Lung (tissue), 12 donors: ENCODE data around the gene ERGIC1. TPM values are rescaled to one million over a fixed set of nuclear protein-coding genes. Genes with fewer than 3 reads are reported as not detected.

Experiments
- ATAC-seq: fragments of 200-7000 bp; cut with Tn5 transposase; one replicate; pipeline ENCODE4 v1.9.1; 2020; ENCODE audit warnings: moderate number of reproducible peaks; ENCODE audit not compliant: insufficient read depth, low FRiP score
- DNase-seq, 3 donors: peaks; one replicate each; pipeline ENCODE4 v3.0.0-alpha.2; 2013 to 2017
- H3K27ac ChIP-seq, 2 donors: one replicate each; pipeline ENCODE4 v1.5.1; 2013; ENCODE audit warnings: mild to moderate bottlenecking in 2 of 2, moderate library complexity in 2 of 2, control low read depth in 1 of 2, inconsistent platforms in 1 of 2, low read depth in 1 of 2, low read length in 1 of 2
- H3K27me3 ChIP-seq, 3 donors: one replicate each; pipeline ENCODE4 v1.5.1; 2013; ENCODE audit warnings: low read length in 2 of 3; ENCODE audit not compliant: control insufficient read depth in 3 of 3, insufficient read depth in 3 of 3
- H3K36me3 ChIP-seq, 4 donors: one replicate each; pipeline ENCODE4 v1.5.1; 2013; ENCODE audit warnings: low read length in 4 of 4, mild to moderate bottlenecking in 1 of 4, moderate library complexity in 1 of 4; ENCODE audit not compliant: control insufficient read depth in 4 of 4, insufficient read depth in 4 of 4
- H3K4me1 ChIP-seq, 5 donors: one replicate each; pipeline ENCODE4 v1.5.1; 2013; ENCODE audit warnings: low read length in 5 of 5, mild to moderate bottlenecking in 2 of 5, moderate library complexity in 1 of 5; ENCODE audit not compliant: control insufficient read depth in 5 of 5, insufficient read depth in 5 of 5
- H3K4me3 ChIP-seq: one replicate; pipeline ENCODE4 v1.5.1; 2013; ENCODE audit warnings: mild to moderate bottlenecking, control low read depth, moderate library complexity
- H3K9ac ChIP-seq, 2 donors: one replicate each; pipeline ENCODE4 v1.5.1; 2013; ENCODE audit warnings: low read length in 2 of 2, control low read depth in 1 of 2; ENCODE audit not compliant: insufficient read depth in 1 of 2
- H3K9me3 ChIP-seq, 4 donors: one replicate each; pipeline ENCODE4 v1.5.1; 2013; ENCODE audit warnings: low read length in 3 of 4, mild to moderate bottlenecking in 1 of 4, moderate library complexity in 1 of 4; ENCODE audit not compliant: control insufficient read depth in 4 of 4, insufficient read depth in 3 of 4
- CTCF ChIP-seq: IDR thresholded peaks from 2 replicates; pipeline ENCODE4 v1.5.1; 2012; ENCODE audit warnings: mild to moderate bottlenecking; ENCODE audit errors: control extremely low read depth, extremely low read depth
- whole genome bisulfite sequencing, 2 donors: extraction: QIAGEN DNeasy Blood & Tissue Kit; methylation state at CpG; one replicate each; pipeline ENCODE4 v1.1.7; 2013; 5-methylcytosine and 5-hydroxymethylcytosine counted together
- polyA plus RNA-seq, 2 donors: library from polyadenylated mRNA; stranded (reverse); fragments of 200-250 nt; gene quantifications; one replicate each; pipeline ENCODE4 v1.2.1, GENCODE V29; 2013
- total RNA-seq, 2 donors: library from RNA; depleted of rRNA in 1 of 2; stranded (reverse); fragments of >200 nt in 1 of 2; gene quantifications; one replicate each; pipeline ENCODE4 v1.2.1, GENCODE V29; 2014 to 2021
- donor health status: control.
- donor health status: control.
- donor health status: Bipolar disorder and iron deficiency.
- donor health status: healthy.
- donor health status: DM: yes; HTN: yes; CAD: no.

ERGIC1 gene
- total and polyA plus RNA-seq, 4 donors = 62.2 to 215 (median 163) TPM

DNA sequence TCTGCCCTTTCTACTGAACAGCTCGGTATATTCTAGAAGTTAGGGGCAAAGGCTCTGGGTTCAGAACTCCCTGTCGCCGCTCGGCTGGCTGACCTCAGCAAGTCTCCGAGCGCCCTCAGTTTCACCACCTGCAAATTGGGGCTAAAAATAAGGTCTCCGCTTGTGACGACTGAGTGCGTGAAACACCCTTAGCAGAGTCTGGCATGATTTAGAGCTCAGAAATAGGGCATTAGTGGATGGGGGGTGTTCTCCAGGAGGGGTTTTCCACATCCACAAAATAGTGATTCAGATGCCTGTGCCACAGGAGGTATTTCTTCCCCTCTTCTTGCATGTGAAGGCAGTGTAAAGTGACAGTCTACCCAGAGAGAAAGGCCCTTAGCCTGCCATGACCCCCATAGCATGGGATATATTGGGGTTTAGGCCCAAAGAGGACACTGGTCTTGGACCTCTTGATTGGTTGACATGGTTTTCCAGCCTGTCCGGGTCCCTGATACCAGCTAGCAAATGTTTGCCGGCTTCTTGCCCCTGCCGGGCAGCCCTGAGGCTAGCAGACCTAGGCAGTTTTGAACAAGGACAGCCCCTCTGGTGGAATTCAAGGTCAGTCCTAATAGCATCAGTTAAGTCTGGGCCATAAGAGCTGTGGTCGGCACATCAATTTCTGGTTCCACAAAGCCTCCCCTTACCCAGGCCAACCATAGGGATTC is 1.4 kb downstream of the ERGIC1 start:
- Histone ChIP-seq H3K27me3 (no peaks in the 10 kb centered on the region), H3K9me3 (no peaks in the 10 kb centered on the region), H3K4me1 (peaks cover 0 to 26% (median 21%) of the 10 kb centered on the region in 5 donors), H3K4me3 (peak overlapping the region; percentile 90), H3K36me3 (peaks cover 0 to 5% (median 2%) of the 10 kb centered on the region in 4 donors), H3K9ac (peak overlapping the region in 1 of 2 donors; percentile 65), H3K27ac (peak overlapping the region; percentile 84 to 95)
- DNase-seq (no peak), ATAC-seq (no peak)
- TF ChIP-seq CTCF = no peak
- WGBS, 2 donors = 56 to 69% methylated on average over 13 of the region's 13 CpGs

DNA sequence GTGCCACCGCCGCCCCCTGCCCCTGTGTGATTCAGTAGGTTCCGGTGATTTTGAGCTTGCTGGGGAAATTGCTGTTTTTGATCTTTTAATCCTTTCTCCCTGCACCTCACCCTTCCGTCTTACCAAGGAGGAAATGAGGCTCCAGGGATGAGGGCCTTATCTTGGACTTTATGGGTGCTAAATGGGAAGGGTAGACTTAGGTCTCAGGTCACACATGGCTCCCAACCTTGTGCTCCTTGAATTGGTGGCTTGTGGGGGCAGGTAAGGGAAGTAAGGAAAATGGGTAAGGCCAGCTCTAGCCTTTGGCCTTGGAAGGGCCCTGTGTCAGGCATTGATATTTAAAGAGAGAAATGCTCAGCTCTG is 1.9 kb downstream of the ERGIC1 start:
- H3K9me3 ChIP-seq = no peaks in the 10 kb centered on the region
- no peak for TF ChIP-seq CTCF
- peak overlapping the region in 1 of 2 donors; percentile 95 for H3K27ac ChIP-seq
- H3K4me3 ChIP-seq = no peak overlapping the region
- peaks cover 0 to 28% (median 21%) of the 10 kb centered on the region in 5 donors for H3K4me1 ChIP-seq
- no peaks in the 10 kb centered on the region for H3K27me3 ChIP-seq
- H3K36me3 ChIP-seq = peaks cover 0 to 5% (median 2%) of the 10 kb centered on the region in 4 donors
- ATAC-seq (no peak), DNase-seq (no peak)
- 74 to 86% methylated on average over 4 of the region's 4 CpGs for WGBS, 2 donors
- H3K9ac ChIP-seq = no peak overlapping the region

- H3K4me3 ChIP-seq = no peak overlapping the region
- no peaks in the 10 kb centered on the region for H3K27me3 ChIP-seq
- no peak overlapping the region for H3K9ac ChIP-seq
- peaks cover 0 to 5% (median 2%) of the 10 kb centered on the region in 4 donors for H3K36me3 ChIP-seq
- H3K9me3 ChIP-seq = no peaks in the 10 kb centered on the region
- H3K27ac ChIP-seq = peak overlapping the region in 1 of 2 donors; percentile 95
- no peak for TF ChIP-seq CTCF
- DNase-seq (peak; percentile 61 to 85 (median 69)), ATAC-seq (peak; percentile 13)
- peaks cover 3 to 30% (median 21%) of the 10 kb centered on the region in 5 donors for H3K4me1 ChIP-seq
- WGBS, 2 donors = 7 to 20% methylated on average over 7 of the region's 7 CpGs
Measured at GRCh38 chr5:172837640-172838039, 3.6 kb downstream of the ERGIC1 start.
